NT2/D1 (cell line): ENCODE results near the gene NFATC2IP.
"Not testable (repeated sequence)": the region's sequence is repeated elsewhere in the genome, so short reads cannot be mapped to it uniquely, and the experiment has no call there.

Source experiments
- DNase-seq: peaks from one replicate; pipeline ENCODE4 v3.0.0-alpha.2; 2011; ENCODE audit warnings: low read depth, low spot score
- H3K27me3 ChIP-seq: 2 replicates; pipeline ENCODE4 v1.6.0; 2011; ENCODE audit warnings: mild to moderate bottlenecking; ENCODE audit not compliant: insufficient read length, insufficient read depth
- H3K36me3 ChIP-seq: 2 replicates; pipeline ENCODE4 v1.6.1; 2011; ENCODE audit warnings: mild to moderate bottlenecking, low read length, mixed read lengths; ENCODE audit not compliant: insufficient read depth, insufficient read length
- H3K4me1 ChIP-seq: 2 replicates; pipeline ENCODE4 v1.5.1; 2011; ENCODE audit not compliant: insufficient read depth, insufficient read length
- H3K4me3 ChIP-seq: 2 replicates; pipeline ENCODE4 v1.5.1; 2011; ENCODE audit warnings: low read depth; ENCODE audit not compliant: insufficient read length
- H3K9ac ChIP-seq: 2 replicates; pipeline ENCODE4 v1.6.0; 2011; ENCODE audit warnings: low read depth; ENCODE audit not compliant: insufficient read length
- H3K9me3 ChIP-seq: 2 replicates; pipeline ENCODE4 v1.5.1; 2011; ENCODE audit warnings: mild to moderate bottlenecking, low read length; ENCODE audit not compliant: insufficient read depth
- SUZ12 ChIP-seq: IDR thresholded peaks from 2 replicates; pipeline ENCODE4 v1.6.1; 2011; ENCODE audit not compliant: insufficient read length, insufficient read depth; ENCODE audit errors: extremely low read depth
- YY1 ChIP-seq: IDR thresholded peaks from 2 replicates; pipeline ENCODE4 v1.6.1; 2011; ENCODE audit not compliant: insufficient read length, insufficient read depth
- ZNF274 ChIP-seq: IDR thresholded peaks from 2 replicates; pipeline ENCODE4 v1.6.1; 2011; ENCODE audit warnings: mild to moderate bottlenecking, low read depth, low read length

NFATC2IP gene

GRCh38 chr16:28923231-28923587 lies 27.5 kb upstream of the NFATC2IP start:
- no peaks in the 10 kb centered on the region for H3K27me3 ChIP-seq
- no peak for TF ChIP-seq YY1
- no peak for TF ChIP-seq SUZ12
- TF ChIP-seq ZNF274, result no peak
- H3K9me3 ChIP-seq, result no peaks in the 10 kb centered on the region
- H3K9ac ChIP-seq, result no peak overlapping the region
- DNase-seq, result no peak
- peaks cover 12% of the 10 kb centered on the region for H3K4me1 ChIP-seq
- H3K4me3 ChIP-seq, result no peak overlapping the region
- peaks cover 14% of the 10 kb centered on the region for H3K36me3 ChIP-seq

- H3K9me3 ChIP-seq, result no peaks in the 10 kb centered on the region
- no peak for DNase-seq
- no peaks in the 10 kb centered on the region for H3K27me3 ChIP-seq
- H3K36me3 ChIP-seq, result peaks cover 12% of the 10 kb centered on the region
- peaks cover 12% of the 10 kb centered on the region for H3K4me1 ChIP-seq
- peak overlapping the region; percentile 80 for H3K9ac ChIP-seq
- H3K4me3 ChIP-seq, result peak overlapping the region; percentile 41
- TF ChIP-seq ZNF274, result no peak
- no peak for TF ChIP-seq YY1
- no peak for TF ChIP-seq SUZ12
Observed at GRCh38 chr16:28923652-28924398, 26.9 kb upstream of the NFATC2IP start.

- DNase-seq, result no peak
- peaks cover 11% of the 10 kb centered on the region for H3K4me1 ChIP-seq
- H3K4me3 ChIP-seq, result peak overlapping the region; percentile 41
- no peaks in the 10 kb centered on the region for H3K9me3 ChIP-seq
- peak overlapping the region; percentile 80 for H3K9ac ChIP-seq
- TF ChIP-seq YY1 (no peak), SUZ12 (no peak), ZNF274 (no peak)
- peaks cover 7% of the 10 kb centered on the region for H3K36me3 ChIP-seq
- H3K27me3 ChIP-seq, result no peaks in the 10 kb centered on the region
Observed at GRCh38 chr16:28924399-28924761, 26.4 kb upstream of the NFATC2IP start.

GRCh38 chr16:28924762-28925385 lies 25.9 kb upstream of the NFATC2IP start, which contains the start of gene RABEP2:
TSS of gene RABEP2 (minus strand) at chr16:28925238. CDS start at chr16:28925163, 75 bp downstream.
- DNase-seq, result peak; percentile 87
- H3K36me3 ChIP-seq, result peaks cover 4% of the 10 kb centered on the region
- H3K4me1 ChIP-seq, result peaks cover 9% of the 10 kb centered on the region
- no peaks in the 10 kb centered on the region for H3K9me3 ChIP-seq
- H3K9ac ChIP-seq, result peak within 1 kb of the TSS; percentile 87
- TF ChIP-seq SUZ12 (no peak), YY1 (no peak), ZNF274 (no peak)
- H3K4me3 ChIP-seq, result peak within 1 kb of the TSS; percentile 41
- no peaks in the 10 kb centered on the region for H3K27me3 ChIP-seq

- TF ChIP-seq YY1 (peak; percentile 44), ZNF274 (no peak), SUZ12 (no peak)
- H3K9me3 ChIP-seq, result no peaks in the 10 kb centered on the region
Observed at GRCh38 chr16:28925386-28926228, 25.1 kb upstream of the NFATC2IP start.

GRCh38 chr16:28926284-28926683 lies 24.5 kb upstream of the NFATC2IP start:
- not testable (repeated sequence) for DNase-seq, H3K4me1 ChIP-seq, H3K9ac ChIP-seq, H3K27me3 ChIP-seq, H3K9me3 ChIP-seq, H3K36me3 ChIP-seq
- peak overlapping the region; percentile 41 for H3K4me3 ChIP-seq

More at GRCh38 chr16:28925386-28926228, 25.1 kb upstream of the NFATC2IP start:
- H3K4me3 ChIP-seq, result peak overlapping the region; percentile 41
- H3K4me1 ChIP-seq, result peaks cover 9% of the 10 kb centered on the region
- H3K27me3 ChIP-seq, result no peaks in the 10 kb centered on the region
- H3K36me3 ChIP-seq, result peaks cover 4% of the 10 kb centered on the region
- peak overlapping the region; percentile 87 for H3K9ac ChIP-seq
- peak; percentile 58 for DNase-seq

- Histone ChIP-seq H3K9me3 (no peaks in the 10 kb centered on the region), H3K4me3 (no peak overlapping the region), H3K27me3 (no peaks in the 10 kb centered on the region), H3K36me3 (no peaks in the 10 kb centered on the region), H3K9ac (no peak overlapping the region), H3K4me1 (peaks cover 11% of the 10 kb centered on the region)
- DNase-seq, result no peak
- TF ChIP-seq YY1, result no peak
- no peak for TF ChIP-seq ZNF274
- TF ChIP-seq SUZ12, result no peak
Observed at GRCh38 chr16:28927815-28928214, 22.9 kb upstream of the NFATC2IP start.
